H9 (cell line): ENCODE measurements around the gene CD84. TPM values are rescaled to one million over a fixed set of nuclear protein-coding genes. Genes with fewer than 3 reads are reported as not detected.

Experiments used
- DNase-seq: peaks from one replicate; pipeline ENCODE4 v3.0.0-alpha.2; 2017
- H2AFZ ChIP-seq: one replicate; pipeline ENCODE4 v1.6.1; 2013; ENCODE audit warnings: mild to moderate bottlenecking, low read length, control low read depth, moderate library complexity
- H2AK5ac ChIP-seq: 2 replicates; pipeline ENCODE4 v1.6.1; 2013; ENCODE audit warnings: low read length, control low read depth, mixed read lengths; ENCODE audit not compliant: insufficient read length
- H2BK120ac ChIP-seq: one replicate; pipeline ENCODE4 v1.6.1; 2013; ENCODE audit warnings: low read depth, mild to moderate bottlenecking, low read length, control low read depth, inconsistent platforms; ENCODE audit not compliant: poor library complexity, severe bottlenecking
- H2BK12ac ChIP-seq: 2 replicates; pipeline ENCODE4 v1.6.1; 2013; ENCODE audit warnings: low read length, control low read depth, mixed read lengths, low read depth; ENCODE audit not compliant: insufficient read length
- H2BK15ac ChIP-seq: 2 replicates; pipeline ENCODE4 v1.6.1; 2013; ENCODE audit warnings: low read depth, low read length, control low read depth
- H2BK20ac ChIP-seq: one replicate; pipeline ENCODE4 v1.6.1; 2013; ENCODE audit warnings: low read depth, mild to moderate bottlenecking, low read length, control low read depth, inconsistent platforms; ENCODE audit not compliant: poor library complexity, severe bottlenecking
- H2BK5ac ChIP-seq: 2 replicates; pipeline ENCODE4 v1.6.1; 2013; ENCODE audit warnings: low read length, control low read depth, mixed read lengths; ENCODE audit not compliant: insufficient read length
- H3K14ac ChIP-seq: 2 replicates; pipeline ENCODE4 v1.6.1; 2013; ENCODE audit warnings: low read length, control low read depth; ENCODE audit not compliant: insufficient read depth
- H3K18ac ChIP-seq: 2 replicates; pipeline ENCODE4 v1.6.1; 2013; ENCODE audit warnings: low read depth, mild to moderate bottlenecking, mixed read lengths, low read length, control low read depth; ENCODE audit not compliant: insufficient read length
- H3K23ac ChIP-seq: 2 replicates; pipeline ENCODE4 v1.6.1; 2013; ENCODE audit warnings: low read length, control low read depth, mixed read lengths, low read depth; ENCODE audit not compliant: insufficient read length
- H3K23me2 ChIP-seq: 2 replicates; pipeline ENCODE4 v1.6.1; 2013; ENCODE audit warnings: low read depth, mild to moderate bottlenecking, mixed read lengths, low read length, control low read depth; ENCODE audit not compliant: insufficient read length, poor library complexity, severe bottlenecking
- H3K27ac ChIP-seq: 2 replicates; pipeline ENCODE4 v1.5.1; 2013; ENCODE audit warnings: low read length, control low read depth, mixed read lengths, low read depth; ENCODE audit not compliant: insufficient read length
- H3K27me3 ChIP-seq: 2 replicates; pipeline ENCODE4 v1.6.1; 2013; ENCODE audit warnings: low read length, control low read depth, inconsistent platforms; ENCODE audit not compliant: insufficient read depth
- H3K4ac ChIP-seq: 2 replicates; pipeline ENCODE4 v1.6.1; 2013; ENCODE audit warnings: low read depth, mild to moderate bottlenecking, control low read depth, inconsistent platforms, low read length, moderate library complexity
- H3K4me1 ChIP-seq: 2 replicates; pipeline ENCODE4 v1.6.1; 2013; ENCODE audit warnings: low read length, control low read depth, inconsistent platforms; ENCODE audit not compliant: insufficient read depth
- H3K4me2 ChIP-seq: 2 replicates; pipeline ENCODE4 v1.6.1; 2013; ENCODE audit warnings: low read length, control low read depth, mixed read lengths; ENCODE audit not compliant: insufficient read length, insufficient read depth
- H3K56ac ChIP-seq: 2 replicates; pipeline ENCODE4 v1.6.1; 2013; ENCODE audit warnings: low read depth, mild to moderate bottlenecking, mixed read lengths, low read length, control low read depth; ENCODE audit not compliant: insufficient read length
- H3K79me1 ChIP-seq: 2 replicates; pipeline ENCODE4 v1.6.1; 2013; ENCODE audit warnings: low read depth, mild to moderate bottlenecking, moderate library complexity, low read length, control low read depth, inconsistent platforms; ENCODE audit not compliant: insufficient read depth, poor library complexity, severe bottlenecking
- H3K79me2 ChIP-seq: 2 replicates; pipeline ENCODE4 v1.6.1; 2013; ENCODE audit warnings: low read length, control low read depth, inconsistent platforms; ENCODE audit not compliant: insufficient read depth
- H3K9ac ChIP-seq: 2 replicates; pipeline ENCODE4 v1.6.1; 2013; ENCODE audit warnings: low read length, control low read depth, mixed read lengths; ENCODE audit not compliant: insufficient read length; ENCODE audit errors: extremely low read depth
- H3K9me3 ChIP-seq: one replicate; pipeline ENCODE4 v1.6.1; 2013; ENCODE audit warnings: low read depth, low read length, inconsistent platforms; ENCODE audit not compliant: control insufficient read depth
- H3T11ph ChIP-seq: one replicate; pipeline ENCODE4 v1.6.1; 2013; ENCODE audit warnings: mild to moderate bottlenecking, low read length, control low read depth, inconsistent platforms
- H4K20me1 ChIP-seq: one replicate; pipeline ENCODE4 v1.6.1; 2013; ENCODE audit not compliant: control insufficient read depth, insufficient read length, insufficient read depth
- H4K5ac ChIP-seq: 2 replicates; pipeline ENCODE4 v1.6.1; 2013; ENCODE audit warnings: low read depth, mild to moderate bottlenecking, mixed read lengths, low read length, control low read depth; ENCODE audit not compliant: insufficient read length
- H4K8ac ChIP-seq: replicated peaks from 2 replicates; pipeline ENCODE4 v1.6.1; 2013; ENCODE audit warnings: low read length, control low read depth, mixed read lengths, low read depth; ENCODE audit not compliant: insufficient read length
- H4K91ac ChIP-seq: 2 replicates; pipeline ENCODE4 v1.6.1; 2013; ENCODE audit warnings: low read depth, mild to moderate bottlenecking, moderate library complexity, mixed read lengths, low read length, control low read depth; ENCODE audit not compliant: insufficient read length
- H3K27ac Mint-ChIP-seq, 3 experiments: 2 replicates in 2 of 3; 3 replicates in 1 of 3; pipeline ENCODE4 v1.8.0; 2020 to 2021; ENCODE audit warnings: mixed read lengths in 3 of 3, mild to moderate bottlenecking in 1 of 3, moderate library complexity in 1 of 3
- H3K27me3 Mint-ChIP-seq: 2 replicates; pipeline ENCODE4 v1.8.0; 2021; ENCODE audit warnings: low read depth, mild to moderate bottlenecking, moderate library complexity, mixed read lengths
- H3K36me3 Mint-ChIP-seq, 3 experiments: 2 replicates in 2 of 3; 3 replicates in 1 of 3; pipeline ENCODE4 v1.8.0; 2020 to 2021; ENCODE audit warnings: low read depth in 3 of 3, mixed read lengths in 3 of 3; ENCODE audit not compliant: insufficient read depth in 1 of 3
- H3K4me1 Mint-ChIP-seq, 2 experiments: 2 replicates each; pipeline ENCODE4 v1.8.0; 2020; ENCODE audit warnings: mixed read lengths in 2 of 2
- H3K4me3 Mint-ChIP-seq, 2 experiments: 2 replicates in 1 of 2; 3 replicates in 1 of 2; pipeline ENCODE4 v1.8.0; 2020 to 2021; ENCODE audit warnings: mild to moderate bottlenecking in 2 of 2, mixed read lengths in 2 of 2, moderate library complexity in 1 of 2
- H3K9me3 Mint-ChIP-seq, 2 experiments: 2 replicates in 1 of 2; 3 replicates in 1 of 2; pipeline ENCODE4 v1.8.0; 2020; ENCODE audit warnings: mild to moderate bottlenecking in 2 of 2, mixed read lengths in 2 of 2, moderate library complexity in 1 of 2
- WGBS: extraction: QIAGEN DNeasy Blood & Tissue Kit; methylation state at CpG from one replicate; pipeline ENCODE4 v1.1.7; 2013; ENCODE audit warnings: missing lambda C conversion rate, low lambda C conversion rate, mixed read lengths; ENCODE audit not compliant: insufficient read length; ENCODE audit errors: extremely low coverage; 5-methylcytosine and 5-hydroxymethylcytosine counted together
- total RNA-seq: library from RNA; stranded (reverse); gene quantifications from 2 replicates; pipeline ENCODE4 v1.2.1, GENCODE V29; 2021
- TF ChIP-seq, protein P1 (sequence below): fragments of 200-600 bp; sonication (generic); conservative IDR thresholded peaks from 3 replicates; pipeline ENCODE4 v1.8.0; 2021; ENCODE audit warnings: antibody characterized with exemption, mild to moderate bottlenecking

CD84 gene
- total RNA-seq, 1 experiment from 2014 or later: not detected

DNA sequence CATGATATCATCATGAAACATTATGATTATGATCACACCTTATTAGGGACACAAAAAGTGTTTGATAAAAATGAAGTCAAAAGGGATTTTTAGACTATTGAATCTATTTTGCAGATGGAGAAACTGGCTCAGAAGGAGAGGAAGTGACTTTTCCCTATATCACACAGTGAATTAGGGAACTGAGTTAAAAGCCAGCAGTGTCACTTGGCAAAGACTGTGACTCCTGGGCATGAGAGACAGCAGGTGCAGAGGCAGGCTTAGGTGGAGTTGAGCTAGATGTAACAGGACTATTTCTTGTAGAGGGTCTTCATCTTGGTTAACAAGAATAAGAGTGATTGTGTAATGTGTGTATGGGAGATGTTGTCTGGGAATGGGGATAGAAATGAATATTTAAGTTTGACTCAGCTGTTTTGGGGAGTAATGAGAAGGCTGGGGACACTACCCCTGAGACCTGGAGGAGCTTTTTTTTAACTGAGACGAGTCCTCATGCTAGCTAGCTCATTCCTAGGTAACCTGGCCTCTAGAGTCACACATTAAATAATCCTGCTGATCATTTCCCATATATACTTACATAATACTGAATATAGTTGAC lies 1.0 kb upstream of the CD84 start:
- no peak overlapping the region for H2BK20ac ChIP-seq
- no peak overlapping the region for H4K91ac ChIP-seq
- H3K23ac ChIP-seq: no peak overlapping the region
- no peak overlapping the region for H3K27ac ChIP-seq
- H3K4me2 ChIP-seq: no peak overlapping the region
- WGBS: no CpG with 5 or more reads among the region's 1 CpG
- no peaks in the 10 kb centered on the region for H3K4me1 Mint-ChIP-seq
- no peak overlapping the region for H2AK5ac ChIP-seq
- no peaks in the 10 kb centered on the region; the same call in 1 of the 2 replicates for H3K27me3 Mint-ChIP-seq
- no peak overlapping the region for H3K14ac ChIP-seq
- no peak overlapping the region for H3K27ac Mint-ChIP-seq
- H2AFZ ChIP-seq: no peak overlapping the region
- no peaks in the 10 kb centered on the region for H3K9me3 ChIP-seq
- H3K23me2 ChIP-seq: no peaks in the 10 kb centered on the region
- no peak overlapping the region for H3K18ac ChIP-seq
- no peaks in the 10 kb centered on the region for H3K36me3 Mint-ChIP-seq
- H2BK12ac ChIP-seq: no peak overlapping the region
- no peak overlapping the region for H3K9ac ChIP-seq
- H3K79me2 ChIP-seq: no peaks in the 10 kb centered on the region
- no peak overlapping the region for H3K4me3 Mint-ChIP-seq
- H4K20me1 ChIP-seq: no peaks in the 10 kb centered on the region
- no peak overlapping the region for H2BK5ac ChIP-seq
- no peak overlapping the region for H3K56ac ChIP-seq
- H3K4me1 ChIP-seq: no peaks in the 10 kb centered on the region
- H2BK15ac ChIP-seq: no peak overlapping the region
- no peak for DNase-seq
- TF ChIP-seq, protein P1, sequence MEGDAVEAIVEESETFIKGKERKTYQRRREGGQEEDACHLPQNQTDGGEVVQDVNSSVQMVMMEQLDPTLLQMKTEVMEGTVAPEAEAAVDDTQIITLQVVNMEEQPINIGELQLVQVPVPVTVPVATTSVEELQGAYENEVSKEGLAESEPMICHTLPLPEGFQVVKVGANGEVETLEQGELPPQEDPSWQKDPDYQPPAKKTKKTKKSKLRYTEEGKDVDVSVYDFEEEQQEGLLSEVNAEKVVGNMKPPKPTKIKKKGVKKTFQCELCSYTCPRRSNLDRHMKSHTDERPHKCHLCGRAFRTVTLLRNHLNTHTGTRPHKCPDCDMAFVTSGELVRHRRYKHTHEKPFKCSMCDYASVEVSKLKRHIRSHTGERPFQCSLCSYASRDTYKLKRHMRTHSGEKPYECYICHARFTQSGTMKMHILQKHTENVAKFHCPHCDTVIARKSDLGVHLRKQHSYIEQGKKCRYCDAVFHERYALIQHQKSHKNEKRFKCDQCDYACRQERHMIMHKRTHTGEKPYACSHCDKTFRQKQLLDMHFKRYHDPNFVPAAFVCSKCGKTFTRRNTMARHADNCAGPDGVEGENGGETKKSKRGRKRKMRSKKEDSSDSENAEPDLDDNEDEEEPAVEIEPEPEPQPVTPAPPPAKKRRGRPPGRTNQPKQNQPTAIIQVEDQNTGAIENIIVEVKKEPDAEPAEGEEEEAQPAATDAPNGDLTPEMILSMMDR: no peak
- H3K79me1 ChIP-seq: no peaks in the 10 kb centered on the region
- no peak overlapping the region for H4K8ac ChIP-seq
- H3K27me3 ChIP-seq: no peaks in the 10 kb centered on the region
- no peak overlapping the region for H4K5ac ChIP-seq
- no peak overlapping the region for H3K4ac ChIP-seq
- no peak overlapping the region for H2BK120ac ChIP-seq
- peaks cover 0 to 10% of the 10 kb centered on the region in 2 experiments; a peak in 4 of 5 replicates for H3K9me3 Mint-ChIP-seq
- H3T11ph ChIP-seq: no peak overlapping the region
